ENCODE data around the gene PTPRT. TPM values are rescaled to one million over a fixed set of nuclear protein-coding genes. Genes with fewer than 3 reads are reported as not detected.
"Not testable (repeated sequence)": the region's sequence is repeated elsewhere in the genome, so short reads cannot be mapped to it uniquely, and the experiment has no call there.

Gene PTPRT
- polyA plus RNA-seq, 3 donors = 0.56 to 1.3 (median 0.62) TPM

DNA sequence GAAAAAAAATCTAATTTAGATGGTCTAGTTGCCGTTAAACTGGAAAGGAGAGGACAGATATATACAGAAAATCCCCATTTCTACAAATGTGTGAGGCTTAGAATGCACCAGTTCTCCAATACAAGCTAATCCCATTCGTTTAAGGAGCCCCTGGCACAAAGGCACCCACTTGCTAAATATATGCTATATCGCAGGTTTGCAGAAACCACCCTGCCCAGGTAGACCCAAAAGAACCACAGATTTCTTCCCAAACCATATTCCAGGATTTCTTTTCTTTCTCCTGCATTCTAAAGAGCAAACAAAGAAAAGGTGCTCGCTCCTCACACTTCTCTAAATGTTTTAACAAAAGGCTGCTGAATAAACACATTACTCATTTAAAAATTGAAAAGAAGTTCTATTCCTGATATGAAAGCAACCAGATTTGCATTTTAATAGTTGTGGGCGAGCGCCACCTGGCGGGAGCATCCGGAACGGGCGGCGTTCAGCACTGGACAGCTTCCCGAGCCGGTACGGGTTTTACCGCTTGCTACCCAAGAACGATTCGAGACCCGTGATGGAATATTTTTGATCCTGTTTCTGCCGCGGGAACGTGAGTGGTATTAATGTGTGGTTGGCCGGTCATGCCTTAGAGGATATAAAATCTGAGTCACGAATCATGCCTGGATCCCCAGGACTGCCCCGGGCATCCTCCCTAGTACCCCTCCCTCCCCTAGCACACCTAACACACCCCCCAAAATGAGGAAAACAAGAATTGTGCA is 2.1 kb downstream of the PTPRT start:
- peak; percentile 61 for DNase-seq

DNA sequence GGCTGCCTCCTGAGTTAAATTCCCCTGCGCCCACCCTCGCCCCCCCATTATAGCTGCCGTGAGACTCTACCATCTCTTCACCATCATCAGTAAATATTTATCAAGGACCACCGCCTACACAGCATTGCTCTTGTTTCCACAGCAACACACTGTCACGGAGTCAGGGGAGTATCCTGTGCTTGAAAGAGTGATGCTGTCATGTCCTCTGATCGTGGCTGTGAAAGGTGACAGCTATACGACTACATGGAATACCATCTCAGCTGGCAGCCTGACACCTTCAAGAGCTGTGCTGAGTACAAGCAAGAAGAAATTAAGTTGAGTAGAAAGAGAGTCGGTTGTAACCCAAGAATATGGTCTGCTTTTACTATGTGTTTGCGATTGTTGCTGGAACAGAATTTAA is 3.4 kb downstream of the PTPRT start:
- DNase-seq = no peak

DNA sequence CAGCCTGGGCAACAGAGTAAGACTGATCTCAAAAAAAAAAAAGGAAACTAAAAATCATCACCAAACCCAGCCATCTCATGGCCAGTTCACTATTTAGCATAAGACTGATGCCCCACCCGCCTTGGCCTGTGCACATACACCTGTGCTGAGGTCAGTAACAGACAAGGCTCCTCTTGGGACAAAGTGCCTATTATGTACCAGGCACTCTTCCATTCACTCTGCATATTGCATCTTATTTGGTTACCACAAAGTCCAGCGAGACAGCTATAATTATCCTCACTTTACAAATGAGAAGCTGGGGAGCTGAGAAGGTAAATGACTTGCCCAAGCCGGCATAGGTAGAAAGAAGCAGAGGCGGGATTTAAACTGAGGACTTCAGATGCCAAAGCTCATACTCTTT is 3.8 kb downstream of the PTPRT start:
- DNase-seq = no peak

DNA sequence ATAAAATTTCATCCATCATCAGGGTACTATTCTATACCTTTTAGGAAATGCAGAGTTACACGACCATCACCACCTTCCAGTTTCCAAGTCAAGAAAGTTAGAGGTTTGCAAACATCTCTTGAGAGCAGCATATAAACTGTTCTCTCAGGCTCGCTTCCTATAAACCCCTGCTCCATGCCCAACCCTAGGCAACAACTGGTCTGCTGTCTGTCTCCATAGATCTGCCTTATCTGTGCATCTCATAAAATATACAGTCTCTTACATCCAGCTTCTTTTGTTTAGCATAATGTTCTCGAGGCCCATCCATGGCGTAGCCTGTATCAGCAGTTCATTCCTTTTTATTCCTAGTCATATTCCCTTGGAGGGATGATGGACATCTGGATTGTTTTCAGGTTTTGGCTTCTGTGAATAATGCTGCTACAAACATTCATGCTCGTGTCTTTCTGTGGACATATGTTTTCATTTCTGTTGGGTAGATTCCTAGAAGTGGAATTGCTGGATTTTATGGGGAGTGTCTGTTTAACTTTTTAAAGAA is 6.1 kb downstream of the PTPRT start:
- no peak for DNase-seq

DNA sequence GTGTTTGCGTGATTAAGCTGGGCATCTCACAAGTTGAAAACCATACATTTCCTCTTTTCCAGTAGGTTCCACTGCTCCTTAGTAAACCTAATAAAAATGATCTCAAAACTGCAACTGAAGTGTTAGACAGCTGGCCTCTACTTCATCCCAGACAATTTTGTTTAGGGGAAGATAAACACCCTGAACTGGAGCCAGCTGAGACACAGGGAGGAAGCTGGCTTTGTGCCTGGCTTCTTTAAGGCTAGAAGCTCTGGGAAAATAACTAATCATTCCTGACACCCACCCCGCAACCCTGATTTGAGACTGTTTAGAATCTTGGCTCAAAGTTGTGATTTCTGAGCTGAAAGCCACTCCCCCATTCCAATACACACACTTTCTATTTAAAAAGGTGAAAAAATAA is 11.6 kb downstream of the PTPRT start:
- DNase-seq = no peak

DNA sequence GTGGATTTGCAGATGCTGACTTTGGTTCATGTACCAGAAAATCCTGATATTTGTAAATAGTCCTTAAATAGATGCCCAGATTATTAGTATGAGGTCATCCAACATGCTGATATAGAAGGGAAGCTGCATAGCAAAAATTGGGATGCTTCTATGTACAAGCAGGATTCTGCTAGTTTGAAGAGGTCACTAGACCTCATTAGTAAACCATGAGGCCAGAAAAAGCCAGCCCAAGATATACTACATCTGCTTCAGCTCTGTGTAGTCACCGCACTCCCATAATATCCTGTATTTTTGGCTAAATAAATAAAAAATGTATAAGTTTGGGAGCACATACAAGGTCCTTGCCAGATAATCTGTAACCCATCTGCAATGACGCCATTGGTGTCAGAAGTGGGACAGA is 13.0 kb downstream of the PTPRT start:
- DNase-seq = no peak

DNA sequence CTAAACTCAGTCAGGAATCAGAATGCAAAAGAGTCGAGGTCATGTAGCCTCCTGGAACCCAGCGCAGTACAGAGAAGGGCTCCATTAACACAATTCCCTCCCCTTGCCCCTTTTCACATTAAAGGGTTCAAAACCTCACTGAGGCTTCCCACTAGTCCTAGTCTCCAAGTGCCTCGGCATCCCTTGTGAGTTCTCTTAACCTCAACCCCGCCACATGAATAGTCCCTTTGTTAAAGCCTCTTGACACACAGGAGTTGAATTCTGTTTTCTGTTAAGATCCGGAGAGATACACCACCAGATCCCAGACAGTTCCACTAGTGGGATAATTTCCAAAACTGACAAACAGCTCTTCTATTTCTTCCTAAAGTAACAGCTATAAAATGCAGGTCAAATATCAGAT is 17.8 kb downstream of the PTPRT start:
- DNase-seq = no peak

DNA sequence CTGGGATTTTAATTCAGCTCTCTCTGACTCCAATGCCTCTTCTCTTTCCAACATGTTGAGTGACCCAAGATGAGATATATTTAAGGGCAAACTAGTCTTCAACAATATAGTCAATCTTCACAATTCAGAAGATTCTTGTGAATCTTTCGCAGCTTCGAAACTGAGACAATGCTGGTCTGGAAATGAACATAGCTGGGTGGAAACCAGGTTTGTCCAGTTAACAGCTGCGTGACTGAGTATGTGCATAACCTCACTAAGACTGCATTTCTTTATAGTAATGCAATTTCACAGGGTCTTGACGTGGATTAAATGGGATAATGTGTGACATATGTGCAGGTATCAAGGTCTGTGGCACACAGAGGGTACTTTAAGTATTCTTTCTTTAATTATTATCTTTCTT is 18.9 kb downstream of the PTPRT start:
- DNase-seq = no peak

DNA sequence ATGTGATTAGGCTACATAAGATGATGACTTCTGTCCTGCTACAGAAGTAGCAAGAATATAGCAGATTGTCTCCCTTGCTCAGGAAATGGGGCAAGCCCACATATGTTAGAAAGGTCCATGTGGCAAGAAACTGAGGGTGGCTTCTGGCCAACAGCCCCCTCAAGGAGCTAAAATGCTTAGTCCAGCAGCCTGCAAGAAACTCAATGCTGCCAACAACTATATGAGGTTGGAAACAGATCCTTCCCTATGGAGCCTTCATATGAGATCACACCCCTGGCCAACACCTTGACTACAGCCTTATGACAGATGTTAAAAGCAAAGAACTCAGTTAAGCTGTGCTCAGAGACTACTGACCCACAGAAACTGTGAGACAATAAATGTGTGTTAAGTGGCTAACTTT is 22.1 kb downstream of the PTPRT start:
- DNase-seq = no peak

DNA sequence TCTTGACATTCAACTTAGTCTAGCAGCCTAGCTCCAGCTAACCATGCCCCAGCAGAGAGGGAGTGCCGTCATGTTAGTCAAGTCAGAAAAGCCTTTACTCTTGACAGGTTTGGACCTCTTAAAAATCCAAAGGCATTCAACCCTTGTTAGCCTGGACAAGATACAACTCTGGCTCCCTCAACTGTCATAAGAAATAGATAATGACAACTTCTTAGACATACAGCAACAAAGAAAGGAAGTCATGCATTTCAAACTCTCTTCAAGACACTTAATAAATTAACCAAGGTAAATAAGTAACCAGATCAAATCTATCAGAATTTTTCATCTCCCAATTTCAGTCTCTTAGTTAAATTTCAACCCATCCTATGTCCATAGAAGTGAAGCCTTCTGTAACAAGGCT is 22.7 kb downstream of the PTPRT start:
- no peak for DNase-seq

DNA sequence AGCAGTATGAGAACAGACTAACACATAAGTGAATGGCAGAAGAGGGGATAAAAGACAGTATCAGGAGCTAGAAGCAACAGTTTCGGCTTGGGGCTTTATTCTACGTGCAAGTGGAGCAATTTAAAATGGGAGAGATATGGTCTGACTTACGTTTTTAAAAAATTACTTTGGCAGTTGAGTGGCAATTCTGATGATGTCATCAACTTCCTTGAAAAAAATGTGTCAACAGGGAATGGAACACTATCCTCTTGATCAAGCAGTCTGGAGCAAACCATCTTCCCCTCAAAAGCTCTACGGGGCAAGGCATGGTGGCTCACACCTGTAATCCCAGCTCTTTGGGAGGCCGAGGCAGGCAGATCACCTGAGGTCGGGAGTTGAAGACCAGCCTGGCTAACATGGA is 24.1 kb downstream of the PTPRT start:
- DNase-seq = no peak

DNA sequence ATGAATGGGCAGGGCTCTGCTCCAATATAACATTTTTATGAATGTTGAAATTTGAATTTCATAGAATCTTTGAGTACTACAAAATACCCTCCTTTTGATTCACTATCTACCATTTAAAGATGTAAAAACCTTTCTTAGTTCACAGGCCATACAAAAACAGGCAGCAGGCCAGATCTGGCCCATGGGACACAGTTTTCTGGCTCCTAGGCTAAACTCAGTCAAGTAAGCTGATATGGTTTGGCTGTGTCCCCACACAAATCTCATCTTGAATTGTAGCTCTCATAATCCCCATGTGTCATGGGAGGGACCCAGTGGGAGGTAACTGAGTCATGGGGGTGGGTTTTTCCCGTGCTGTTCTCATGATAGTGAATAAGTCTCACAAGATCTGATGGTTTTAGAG is 25.0 kb downstream of the PTPRT start:
- DNase-seq = not testable (repeated sequence)

DNA sequence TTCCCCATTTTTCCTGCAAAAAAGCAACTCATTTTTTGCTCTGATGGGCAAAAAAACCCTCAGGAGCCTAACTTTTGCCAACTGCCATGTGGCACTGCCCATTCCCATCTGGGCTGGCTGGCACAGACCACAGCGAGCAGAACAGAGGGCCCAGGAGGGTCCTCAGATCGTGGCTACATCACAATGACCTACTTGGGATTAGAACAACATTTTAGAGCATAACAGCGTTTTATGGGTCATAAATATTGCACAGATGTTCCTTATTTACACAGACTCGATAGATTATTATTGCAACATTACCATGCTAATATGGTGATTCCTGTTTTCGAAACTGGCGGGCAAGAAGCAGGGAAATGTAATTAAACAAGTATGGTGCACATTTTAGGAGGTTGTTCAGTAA is 28.0 kb downstream of the PTPRT start:
- DNase-seq = no peak

DNA sequence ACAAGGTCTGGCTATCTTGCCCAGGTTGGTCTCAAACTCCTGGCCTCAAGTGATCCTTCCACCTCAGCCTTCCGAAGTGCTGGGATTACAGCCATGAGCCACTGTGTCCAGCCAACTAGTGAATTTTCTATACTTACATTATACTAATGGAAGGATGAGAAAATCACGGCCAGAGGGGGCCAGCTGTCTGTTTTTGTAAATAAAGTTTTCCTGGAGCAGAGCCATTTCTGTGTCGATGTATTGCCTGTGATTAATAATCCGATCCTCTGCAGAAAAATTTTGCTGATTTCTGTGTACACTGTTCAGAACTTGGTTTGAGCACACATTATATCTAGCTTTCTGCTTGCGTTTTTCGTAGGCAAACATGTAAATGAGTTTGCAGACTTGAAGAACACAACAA is 28.8 kb downstream of the PTPRT start:
- no peak for DNase-seq

DNA sequence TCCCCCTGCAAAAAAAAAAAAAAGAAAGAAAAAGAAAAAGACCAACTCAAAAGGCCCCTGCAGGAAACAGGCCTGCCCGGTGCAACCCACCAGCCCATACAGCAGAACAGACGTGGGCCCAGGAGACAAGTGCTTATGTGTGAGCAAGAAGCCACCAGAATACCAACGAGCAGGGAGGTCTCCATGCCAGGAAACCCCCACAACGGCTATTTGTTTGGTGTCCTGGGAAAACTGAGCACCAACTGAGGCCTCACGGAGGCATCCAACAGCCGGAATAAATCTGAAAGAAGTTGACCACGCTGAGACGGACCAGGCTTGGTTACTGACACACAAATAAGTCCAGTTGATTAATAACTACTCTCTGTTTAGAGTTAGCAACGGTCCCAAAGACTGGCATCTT is 29.7 kb downstream of the PTPRT start:
- no peak for DNase-seq

DNA sequence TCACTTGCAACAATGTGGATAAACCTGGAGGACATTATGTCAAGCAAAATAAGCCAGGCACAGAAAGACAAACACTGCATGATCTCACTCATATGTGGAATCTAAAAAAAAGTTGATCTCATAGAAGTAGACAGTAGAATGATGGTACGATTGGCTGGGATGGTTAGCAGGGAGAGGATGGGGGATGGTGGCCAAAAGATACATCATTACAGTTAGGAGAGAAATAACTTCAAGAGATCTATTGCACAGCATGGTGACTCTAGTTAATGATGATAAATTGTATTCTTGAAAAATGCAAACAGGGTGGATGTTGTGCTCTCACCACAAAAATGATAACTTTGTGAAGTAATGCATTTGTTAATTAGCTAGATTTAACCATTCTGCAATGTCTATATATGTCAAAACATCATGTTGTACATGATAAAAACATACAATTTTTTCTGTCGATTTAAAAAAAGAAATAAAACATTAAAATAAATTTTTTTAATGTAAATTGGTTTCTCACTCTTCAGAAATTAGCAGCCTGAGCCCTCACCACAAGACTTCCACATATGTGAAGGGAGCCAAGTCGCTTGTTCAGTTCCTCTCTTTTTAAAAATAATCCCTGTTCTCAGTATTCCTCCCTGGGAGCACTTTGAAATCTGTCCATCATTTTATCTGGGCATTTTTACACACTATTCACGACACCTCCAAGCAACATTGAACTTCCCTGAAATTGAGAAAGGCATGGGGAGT is 34.2 kb downstream of the PTPRT start:
- DNase-seq = no peak

DNA sequence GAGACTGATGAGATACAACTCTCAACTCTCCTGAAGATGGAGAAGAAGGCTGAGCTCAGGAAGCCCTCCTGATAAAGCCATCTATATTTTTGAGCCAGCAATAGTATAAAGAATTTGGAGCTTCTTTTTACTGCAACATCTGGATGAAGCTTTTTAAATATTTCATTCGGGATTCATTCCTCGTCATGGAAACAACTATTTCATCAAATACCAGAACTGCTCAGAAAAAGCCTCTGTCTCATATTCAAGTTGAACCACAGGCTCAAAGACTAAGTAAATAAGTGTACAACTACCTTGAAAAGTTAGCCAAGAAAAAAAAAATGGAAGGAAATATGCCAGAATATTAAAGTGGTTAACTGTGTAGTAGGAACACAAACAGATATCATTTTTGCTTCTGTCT is 37.8 kb downstream of the PTPRT start:
- DNase-seq = no peak

DNA sequence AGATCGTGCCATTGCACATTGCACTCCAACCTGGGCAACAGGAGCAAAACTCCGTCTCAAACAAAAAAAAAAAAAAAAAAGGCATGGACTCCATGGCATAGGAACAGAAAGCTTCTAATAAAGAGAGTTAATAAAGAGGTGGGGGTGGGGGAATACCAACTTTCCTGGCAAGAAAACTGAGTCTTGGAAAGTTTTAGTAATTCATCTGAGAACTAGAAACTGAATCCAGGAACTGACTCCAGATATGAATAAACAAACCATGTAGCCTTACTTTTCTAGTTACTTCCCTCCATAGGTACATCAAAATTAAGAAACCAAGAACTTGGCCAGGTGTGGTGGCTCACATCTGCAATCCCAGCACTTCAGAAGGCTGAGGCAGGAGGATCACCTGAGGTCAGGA is 38.5 kb downstream of the PTPRT start:
- DNase-seq = no peak

DNA sequence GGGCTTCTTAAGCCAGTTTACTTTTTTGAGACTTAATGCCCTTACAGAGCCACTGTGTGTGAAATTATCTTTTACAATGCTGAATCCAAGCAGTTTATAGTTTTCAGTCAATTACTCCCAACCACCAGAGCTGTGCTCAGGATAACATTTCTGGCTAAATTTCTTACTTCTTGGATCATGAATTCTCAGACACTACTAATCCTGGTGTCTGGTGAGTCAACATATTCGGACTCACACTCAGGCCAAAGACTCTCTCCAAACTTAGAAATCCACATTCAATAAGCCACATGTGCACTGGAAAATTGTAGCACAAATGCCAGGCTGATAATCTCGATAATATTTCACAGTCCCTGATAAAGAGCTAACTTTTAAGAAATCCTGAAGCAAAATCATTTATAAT is 49.0 kb downstream of the PTPRT start:
- DNase-seq = no peak

DNA sequence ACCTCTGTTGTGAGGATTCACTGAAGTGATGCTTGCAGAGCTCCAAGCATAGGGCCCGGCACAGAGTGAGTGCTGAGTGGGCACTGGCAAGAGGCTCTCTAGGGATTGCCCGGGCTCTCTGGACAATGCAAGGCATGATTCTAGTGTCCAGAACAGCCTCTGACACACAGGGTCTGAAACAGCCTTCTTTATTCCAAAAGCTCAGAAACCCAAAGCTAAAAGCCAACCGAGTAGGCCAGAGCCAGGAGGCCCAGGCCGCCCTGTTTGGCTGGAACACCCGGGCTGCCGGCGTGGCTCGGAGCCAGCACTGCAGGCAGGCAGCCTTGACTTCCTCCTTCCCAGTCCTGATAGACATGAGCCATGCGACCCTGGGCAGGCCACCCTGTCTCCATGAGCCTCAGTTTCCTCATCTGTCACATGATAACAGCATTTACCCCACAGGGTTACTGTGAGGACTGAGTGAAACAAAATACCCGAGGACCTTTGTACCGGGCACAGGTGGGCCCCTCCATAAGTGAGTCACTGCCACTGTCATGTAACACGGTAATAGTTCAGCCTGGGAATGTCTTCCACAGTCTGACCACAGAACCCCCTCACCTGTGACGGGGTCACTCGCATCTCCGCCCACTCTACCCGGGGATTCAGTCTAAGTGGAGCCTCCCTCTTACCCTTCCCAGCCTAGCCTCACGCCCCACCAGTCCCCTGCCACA is 51.5 kb downstream of the PTPRT start:
- no peak for DNase-seq

DNA sequence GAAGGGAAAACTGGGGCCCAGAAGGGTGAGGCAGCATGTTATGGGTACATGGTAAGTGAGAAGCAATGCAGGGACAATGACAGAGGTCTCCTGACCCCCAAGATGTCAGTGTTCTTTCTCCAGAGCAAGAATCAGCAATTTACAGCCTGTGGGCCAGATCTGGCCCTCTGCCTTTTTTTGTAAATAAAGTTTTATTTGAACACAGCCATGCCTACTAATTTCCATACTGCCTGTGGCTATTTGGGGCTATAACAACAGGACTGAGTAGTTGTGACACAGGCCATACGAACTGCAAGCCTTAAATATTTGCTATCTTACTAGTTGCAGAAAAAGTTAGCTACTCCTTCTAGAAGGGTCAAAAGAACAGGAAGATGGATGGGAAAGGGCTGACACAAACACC is 52.5 kb downstream of the PTPRT start:
- no peak for DNase-seq

DNA sequence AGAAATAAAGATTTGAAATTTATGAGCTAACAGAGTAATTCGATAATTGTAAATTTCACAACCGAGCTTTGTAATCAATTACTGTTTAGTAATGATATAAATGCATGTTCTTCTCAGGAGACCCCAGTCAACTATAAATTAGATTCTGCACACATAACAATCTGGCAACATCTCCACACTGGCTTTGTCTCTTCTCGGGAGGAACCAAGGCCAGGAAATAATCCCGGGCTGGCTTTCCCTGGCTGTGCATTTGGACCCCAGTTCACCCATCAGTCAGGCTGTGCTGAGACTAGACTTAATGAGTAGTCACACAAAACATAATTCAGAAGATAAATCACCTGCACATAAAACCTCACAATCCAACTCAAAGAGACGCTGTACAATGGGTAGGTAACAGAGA is 65.5 kb downstream of the PTPRT start:
- no peak for DNase-seq

DNA sequence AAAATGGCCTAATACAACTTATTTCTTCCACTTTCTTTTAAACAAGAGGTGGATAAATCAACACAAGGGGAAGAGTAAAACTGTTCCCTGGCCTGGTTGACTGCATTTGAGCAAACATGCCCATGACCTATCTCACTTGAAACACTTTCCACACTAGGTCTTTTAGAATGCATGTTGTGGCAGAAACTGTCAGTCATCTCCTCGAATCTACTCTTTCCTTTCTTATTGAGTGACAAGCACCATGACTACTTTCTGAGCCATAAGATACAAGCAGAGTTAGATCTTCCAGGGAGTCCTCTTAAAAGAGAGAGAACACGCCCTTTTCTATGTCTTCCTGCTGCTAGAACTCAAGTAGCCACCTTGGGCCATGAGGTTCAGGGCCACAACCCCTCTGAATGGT is 66.5 kb downstream of the PTPRT start:
- DNase-seq = no peak

Measured in renal pelvis (tissue), 4 donors.